Trophoblast cell (in vitro differentiated cells and primary cell): ENCODE results near the gene POLR3E.

Source experiments
- DNase-seq, 2 donors: peaks; one replicate each; pipeline ENCODE4 v3.0.0-alpha.2; 2016
- H2AFZ ChIP-seq: 2 replicates; pipeline ENCODE4 v1.6.1; 2013; ENCODE audit warnings: low read length, moderate library complexity, mild to moderate bottlenecking; ENCODE audit not compliant: insufficient read depth, poor library complexity
- H2AK5ac ChIP-seq: 2 replicates; pipeline ENCODE4 v1.6.1; 2013; ENCODE audit warnings: mild to moderate bottlenecking, low read length
- H2BK120ac ChIP-seq: 2 replicates; pipeline ENCODE4 v1.6.1; 2013; ENCODE audit warnings: low read length, mild to moderate bottlenecking, moderate library complexity; ENCODE audit not compliant: insufficient read depth, poor library complexity
- H2BK12ac ChIP-seq: 2 replicates; pipeline ENCODE4 v1.6.1; 2013; ENCODE audit warnings: mild to moderate bottlenecking, low read length, moderate library complexity
- H2BK5ac ChIP-seq: 2 replicates; pipeline ENCODE4 v1.6.1; 2013; ENCODE audit warnings: low read length, low read depth, moderate library complexity, mild to moderate bottlenecking; ENCODE audit not compliant: poor library complexity
- H3K14ac ChIP-seq: 2 replicates; pipeline ENCODE4 v1.6.1; 2013; ENCODE audit warnings: mild to moderate bottlenecking, low read length
- H3K18ac ChIP-seq: 2 replicates; pipeline ENCODE4 v1.6.1; 2013; ENCODE audit warnings: mild to moderate bottlenecking, low read length
- H3K23ac ChIP-seq: 2 replicates; pipeline ENCODE4 v1.6.1; 2013; ENCODE audit warnings: low read length
- H3K27ac ChIP-seq: 2 replicates; pipeline ENCODE4 v1.5.1; 2013; ENCODE audit warnings: low read depth, mild to moderate bottlenecking, inconsistent platforms, low read length, moderate library complexity
- H3K27me3 ChIP-seq: 2 replicates; pipeline ENCODE4 v1.6.1; 2013; ENCODE audit warnings: inconsistent platforms, mild to moderate bottlenecking, low read length, moderate library complexity; ENCODE audit not compliant: insufficient read depth
- H3K36me3 ChIP-seq, 2 experiments: 1 replicate in 1 of 2; 2 replicates in 1 of 2; pipeline ENCODE4 v1.6.1; 2013; ENCODE audit warnings: low read length in 2 of 2, mild to moderate bottlenecking in 2 of 2, moderate library complexity in 1 of 2; ENCODE audit not compliant: insufficient read depth in 2 of 2, control insufficient read depth in 1 of 2
- H3K4ac ChIP-seq: 2 replicates; pipeline ENCODE4 v1.6.1; 2013; ENCODE audit warnings: low read depth, mild to moderate bottlenecking, low read length, moderate library complexity
- H3K4me1 ChIP-seq, 2 experiments: 1 replicate in 1 of 2; 2 replicates in 1 of 2; pipeline ENCODE4 v1.6.1; 2013; ENCODE audit warnings: low read length in 2 of 2, mild to moderate bottlenecking in 2 of 2, moderate library complexity in 1 of 2; ENCODE audit not compliant: insufficient read depth in 2 of 2, control insufficient read depth in 1 of 2
- H3K4me2 ChIP-seq: 2 replicates; pipeline ENCODE4 v1.6.1; 2013; ENCODE audit warnings: inconsistent platforms, mild to moderate bottlenecking, low read length, moderate library complexity
- H3K4me3 ChIP-seq: 2 replicates; pipeline ENCODE4 v1.5.1; 2013; ENCODE audit warnings: mild to moderate bottlenecking, low read depth, low read length, inconsistent platforms
- H3K79me1 ChIP-seq: one replicate; pipeline ENCODE4 v1.6.1; 2013; ENCODE audit warnings: low read length
- H3K79me2 ChIP-seq: 2 replicates; pipeline ENCODE4 v1.6.1; 2013; ENCODE audit warnings: low read length, mild to moderate bottlenecking; ENCODE audit not compliant: control insufficient read depth, insufficient read depth, poor library complexity
- H3K9ac ChIP-seq: 2 replicates; pipeline ENCODE4 v1.6.1; 2013; ENCODE audit warnings: mild to moderate bottlenecking, low read length
- H3K9me3 ChIP-seq: 2 replicates; pipeline ENCODE4 v1.6.1; 2013; ENCODE audit warnings: low read depth, mild to moderate bottlenecking, control low read depth, inconsistent platforms, low read length; ENCODE audit not compliant: insufficient read depth
- H4K12ac ChIP-seq: 2 replicates; pipeline ENCODE4 v1.6.1; 2013; ENCODE audit warnings: low read depth, mild to moderate bottlenecking, low read length, moderate library complexity
- H4K8ac ChIP-seq: 2 replicates; pipeline ENCODE4 v1.6.1; 2013; ENCODE audit warnings: low read depth, mild to moderate bottlenecking, low read length, moderate library complexity
- H4K91ac ChIP-seq: one replicate; pipeline ENCODE4 v1.6.1; 2013; ENCODE audit warnings: low read depth, mild to moderate bottlenecking, low read length, moderate library complexity
- WGBS: extraction: QIAGEN DNeasy Blood & Tissue Kit; methylation state at CpG from one replicate; pipeline ENCODE4 v1.1.7; 2013; ENCODE audit warnings: missing lambda C conversion rate; ENCODE audit not compliant: insufficient read length, insufficient coverage; ENCODE audit errors: extremely low coverage; 5-methylcytosine and 5-hydroxymethylcytosine counted together

Gene POLR3E

GRCh38 chr16:22383827-22384226, 86.6 kb downstream of the POLR3E start:
- Histone ChIP-seq H3K4ac (no peak overlapping the region), H4K12ac (no peak overlapping the region), H3K9me3 (no peaks in the 10 kb centered on the region), H3K4me2 (no peak overlapping the region), H3K79me2 (no peaks in the 10 kb centered on the region), H2BK5ac (no peak overlapping the region), H3K79me1 (no peaks in the 10 kb centered on the region), H3K23ac (no peak overlapping the region), H3K27ac (no peak overlapping the region), H2BK120ac (no peak overlapping the region), H4K91ac (no peak overlapping the region), H2BK12ac (no peak overlapping the region), H3K36me3 (peaks cover 0 to 1% of the 10 kb centered on the region in 2 experiments), H3K9ac (no peak overlapping the region), H2AK5ac (no peak overlapping the region), H2AFZ (no peak overlapping the region), H3K14ac (no peak overlapping the region), H3K4me1 (no peaks in the 10 kb centered on the region), H3K4me3 (no peak overlapping the region), H3K27me3 (no peaks in the 10 kb centered on the region), H4K8ac (no peak overlapping the region), H3K18ac (no peak overlapping the region)
- WGBS = no CpG with 5 or more reads among the region's 3 CpGs
- DNase-seq = no peak
